ENCODE data around the gene CBLB.
"Not testable (repeated sequence)": the region's sequence is repeated elsewhere in the genome, so short reads cannot be mapped to it uniquely, and the experiment has no call there.

CBLB gene

DNA sequence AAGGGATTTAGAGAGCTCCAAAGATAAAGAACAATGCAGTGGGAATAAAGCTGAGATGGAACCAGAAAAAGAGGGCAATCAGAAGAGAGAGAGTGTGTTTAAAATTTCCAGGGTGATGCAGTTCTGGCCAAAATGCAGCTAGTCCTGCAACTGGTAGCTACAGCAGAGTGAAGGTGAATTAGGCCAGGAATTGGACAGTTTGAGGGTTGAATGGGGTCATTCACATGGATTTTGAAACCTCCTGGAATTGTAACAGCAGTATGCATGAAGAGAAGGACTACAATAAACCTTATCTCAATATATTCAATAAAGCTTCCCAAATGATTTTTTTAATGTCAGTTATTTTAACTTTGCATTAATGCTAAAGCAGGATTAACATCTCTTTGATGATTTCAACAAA is 85.2 kb downstream of the CBLB start:
- DNase-seq, result no peak

- DNase-seq, result no peak
Observed at GRCh38 chr3:105781871-105782270, 86.9 kb downstream of the CBLB start.

- no peak for DNase-seq
Observed at GRCh38 chr3:105780107-105780506, 88.7 kb downstream of the CBLB start.

DNA sequence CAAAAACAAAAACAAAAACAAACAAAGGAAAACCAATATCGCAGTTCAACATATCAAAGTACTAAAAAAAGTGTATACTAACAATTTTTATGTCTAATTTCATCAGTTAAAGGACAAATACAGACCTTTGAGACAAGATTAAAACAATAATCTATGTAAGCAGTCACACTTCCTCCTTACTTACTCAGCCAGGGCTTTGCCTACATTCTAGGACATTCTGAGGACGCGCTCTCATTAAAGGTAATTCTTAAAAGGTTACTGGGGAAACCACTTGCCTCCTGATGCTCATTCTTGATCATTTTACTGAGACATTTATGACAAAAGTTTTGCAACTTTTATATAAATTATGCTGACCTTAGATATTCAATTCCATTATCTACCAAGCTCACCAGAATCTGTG is 93.4 kb downstream of the CBLB start:
- no peak for DNase-seq

- DNase-seq, result no peak
Observed at GRCh38 chr3:105774444-105775180, 94.2 kb downstream of the CBLB start.

GRCh38 chr3:105773291-105773690 is 95.5 kb downstream of the CBLB start:
- no peak for DNase-seq

DNA sequence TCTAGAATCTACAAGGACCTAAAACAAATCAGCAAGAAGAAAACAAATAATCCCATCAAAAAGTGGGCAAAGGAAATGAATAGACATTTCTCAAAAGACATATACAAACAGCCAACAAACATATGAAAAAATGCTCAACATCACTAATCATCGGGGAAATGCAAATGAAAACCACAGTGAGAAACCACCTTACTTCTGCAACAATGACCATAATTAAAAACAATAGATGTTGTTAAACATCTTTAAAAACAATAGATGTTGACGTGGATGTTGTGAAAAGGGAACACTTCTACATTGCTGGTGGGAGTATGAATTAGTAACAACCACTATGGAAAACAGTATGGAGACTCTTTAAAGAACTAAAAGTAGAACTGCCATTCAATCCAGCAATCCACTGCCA is 96.2 kb downstream of the CBLB start:
- no peak for DNase-seq

DNA sequence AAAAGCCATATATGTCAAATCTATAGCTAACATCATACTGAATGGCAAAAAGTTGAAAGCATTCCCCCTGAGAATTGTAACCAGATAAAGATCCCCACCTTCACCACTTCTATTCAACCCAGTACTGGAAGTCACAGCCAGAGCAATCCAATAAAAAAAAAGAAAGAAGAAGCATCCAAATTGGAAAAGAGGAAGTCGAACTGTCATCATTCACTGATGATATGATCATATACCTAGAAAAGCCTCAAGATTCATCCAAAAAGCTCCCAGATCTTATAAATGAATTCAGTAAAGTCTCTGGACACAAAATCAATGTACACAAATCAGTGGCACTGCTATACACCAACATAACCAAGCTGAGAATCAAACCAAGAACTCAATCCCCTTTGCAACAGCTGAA is 97.4 kb downstream of the CBLB start:
- no peak for DNase-seq

- no peak for DNase-seq
Observed at GRCh38 chr3:105770410-105770809, 98.4 kb downstream of the CBLB start.

DNA sequence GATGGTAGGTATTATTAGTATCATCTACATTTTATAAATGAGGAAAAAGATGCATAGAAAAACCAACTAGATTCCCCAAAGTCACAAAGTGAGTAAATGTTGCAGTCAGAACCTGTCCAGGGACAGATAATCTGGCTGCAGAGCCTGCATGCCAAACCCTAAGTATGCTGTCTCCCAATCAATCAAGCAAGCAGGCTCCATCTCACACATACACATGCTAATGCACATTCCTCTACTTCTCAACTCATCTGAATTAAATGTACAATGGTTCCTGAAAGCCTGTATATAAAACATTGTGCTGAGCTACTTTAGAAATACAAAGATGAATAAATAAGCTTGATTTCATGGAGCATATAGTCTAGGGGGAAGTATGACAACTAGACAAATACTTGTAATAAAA is 101.0 kb downstream of the CBLB start:
- DNase-seq, result no peak

DNA sequence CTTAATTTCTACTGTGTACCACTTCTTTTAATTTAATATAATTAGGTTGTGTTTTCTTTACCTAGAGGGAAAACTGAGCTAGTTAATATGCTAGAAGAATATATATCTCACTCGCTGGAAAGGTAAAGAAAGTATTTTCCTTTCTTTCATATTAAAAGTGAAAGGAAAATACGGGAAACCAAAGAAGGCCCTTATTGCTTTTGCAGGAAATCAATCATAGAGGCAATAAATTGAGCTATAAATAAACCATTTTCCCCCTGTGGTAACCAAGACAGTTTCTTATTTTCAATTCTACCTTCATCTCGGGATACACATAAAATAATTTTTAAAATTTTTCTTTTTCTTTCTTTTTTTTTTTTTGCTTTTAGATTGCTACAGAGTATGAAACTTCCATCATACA is 101.6 kb downstream of the CBLB start:
- DNase-seq, result no peak

- no peak for DNase-seq
Observed at GRCh38 chr3:105765308-105765639, 103.5 kb downstream of the CBLB start.

DNA sequence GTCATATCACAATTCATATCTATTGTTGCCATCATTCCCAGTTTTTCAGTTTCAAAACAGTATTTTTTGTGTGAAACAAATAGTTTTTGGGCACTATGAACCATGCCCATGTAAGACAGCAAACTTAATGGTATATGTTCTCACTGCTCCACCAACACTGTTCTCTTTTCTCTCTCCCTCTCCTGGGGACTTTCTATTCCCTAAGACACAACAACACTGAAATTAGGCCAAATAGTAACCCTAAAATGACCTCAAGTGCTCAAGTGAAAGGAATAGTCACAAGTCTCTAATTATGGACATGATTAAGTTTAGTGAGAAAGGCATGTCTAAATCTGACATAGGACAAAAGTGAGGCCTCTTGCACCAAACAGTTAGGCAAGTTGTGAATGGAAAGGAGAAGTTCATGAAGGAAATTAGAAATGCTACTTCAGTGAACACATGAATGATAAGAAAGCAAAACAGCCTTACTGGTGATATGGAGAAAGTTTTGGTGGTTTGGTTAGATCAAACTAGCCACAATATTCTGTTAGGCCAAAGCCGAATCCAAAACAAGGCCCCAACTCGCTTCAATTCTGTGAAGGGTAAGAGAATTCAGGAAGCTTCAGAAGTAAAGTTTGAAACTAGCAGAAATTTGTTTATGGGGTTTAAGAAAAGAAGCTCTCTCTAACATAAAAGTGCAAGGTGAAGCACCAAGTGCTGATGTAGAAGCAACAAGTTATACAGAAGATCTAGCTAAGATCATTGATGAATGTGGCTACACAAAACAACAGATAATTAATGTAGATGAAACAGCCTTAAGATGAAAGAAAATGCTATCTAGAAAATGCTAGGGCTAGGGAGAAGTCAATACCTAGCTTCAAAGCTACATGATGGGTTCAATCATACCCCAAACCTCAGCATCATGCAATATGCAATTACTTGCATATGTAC is 104.2 kb downstream of the CBLB start:
- DNase-seq, result no peak

GRCh38 chr3:105763659-105764036 is 105.2 kb downstream of the CBLB start:
- DNase-seq, result no peak

GRCh38 chr3:105762749-105763658 is 105.8 kb downstream of the CBLB start:
- no peak for DNase-seq

DNA sequence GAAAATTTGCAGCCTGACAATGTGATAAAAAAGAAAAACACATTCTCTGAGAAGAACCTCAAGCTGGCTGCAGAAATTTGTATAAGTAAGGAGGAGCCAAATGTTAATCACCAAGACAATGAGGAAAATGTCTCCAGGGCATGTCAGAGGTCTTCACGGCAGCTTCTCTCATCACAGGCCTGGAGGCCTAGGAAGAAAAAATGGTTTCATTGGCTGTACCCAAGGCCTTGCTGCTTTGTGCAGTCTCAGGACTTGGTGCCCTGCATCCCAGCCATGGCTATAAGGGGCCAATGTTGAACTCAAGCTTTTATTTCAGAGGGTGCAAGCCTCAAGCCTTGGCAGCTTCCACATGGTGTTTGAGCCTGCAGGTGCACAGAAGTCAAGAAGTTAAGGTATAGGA is 106.6 kb downstream of the CBLB start:
- not testable (repeated sequence) for DNase-seq

DNA sequence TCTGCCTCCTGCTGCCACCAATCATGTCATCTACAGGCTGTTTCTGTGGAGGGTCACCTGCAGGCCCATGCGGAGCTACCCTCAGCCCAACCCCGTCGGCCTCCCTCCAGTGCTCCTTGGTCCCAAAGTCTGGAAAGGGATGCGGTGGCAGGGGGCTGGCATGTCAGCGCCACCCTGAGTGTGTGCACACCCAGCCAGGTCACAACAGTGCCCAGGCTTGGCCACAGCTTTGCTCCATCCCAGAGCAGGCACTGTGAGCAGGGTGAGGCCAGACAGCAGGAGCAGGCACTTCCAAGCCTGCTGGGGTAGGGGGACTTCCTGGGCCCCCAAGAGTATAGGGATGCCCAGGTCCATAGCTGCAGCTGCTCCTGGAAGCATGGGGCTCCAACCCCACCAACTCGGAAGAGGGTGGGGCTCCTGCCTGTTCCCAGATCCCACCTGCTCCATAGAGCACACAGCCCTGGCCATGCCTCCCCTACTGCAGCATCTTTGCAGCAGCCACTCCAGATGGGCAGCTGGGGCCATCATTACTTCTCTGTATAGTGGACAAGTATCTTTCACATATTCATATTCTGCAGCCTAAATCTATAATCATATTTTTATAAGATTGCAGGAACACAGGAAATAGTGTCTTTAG is 109.3 kb downstream of the CBLB start:
- DNase-seq, result no peak

DNA sequence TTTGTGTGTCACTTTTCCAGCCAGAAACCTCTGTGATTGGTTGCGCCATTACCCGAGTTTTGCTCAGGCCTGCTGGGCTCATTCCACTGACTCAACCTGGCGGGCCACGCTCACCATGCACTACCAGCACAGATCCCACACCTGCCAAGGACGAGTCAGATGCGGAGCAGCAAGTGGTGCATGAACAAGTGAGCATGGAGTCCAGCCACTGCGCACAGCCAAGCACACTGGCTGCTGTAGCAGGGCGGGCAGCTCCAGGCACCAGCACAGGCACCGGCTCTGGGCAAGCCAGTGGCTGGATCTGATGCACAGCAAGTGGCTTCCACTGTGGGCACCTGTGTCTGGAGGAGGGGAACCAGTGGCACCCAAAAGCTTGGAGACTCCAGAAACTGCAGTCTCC is 110.4 kb downstream of the CBLB start:
- DNase-seq, result no peak

GRCh38 chr3:105755121-105755886 is 113.5 kb downstream of the CBLB start:
- DNase-seq, result no peak

GRCh38 chr3:105752791-105753415 is 115.9 kb downstream of the CBLB start:
- DNase-seq, result no peak

GRCh38 chr3:105747696-105748095 is 121.1 kb downstream of the CBLB start:
- DNase-seq, result no peak
